ENCODE data around the gene ZRANB2. TPM values are rescaled to one million over a fixed set of nuclear protein-coding genes. Genes with fewer than 3 reads are reported as not detected.

ZRANB2 gene
- total RNA-seq, 1 experiment from 2014 or later, result 32.8 TPM

DNA sequence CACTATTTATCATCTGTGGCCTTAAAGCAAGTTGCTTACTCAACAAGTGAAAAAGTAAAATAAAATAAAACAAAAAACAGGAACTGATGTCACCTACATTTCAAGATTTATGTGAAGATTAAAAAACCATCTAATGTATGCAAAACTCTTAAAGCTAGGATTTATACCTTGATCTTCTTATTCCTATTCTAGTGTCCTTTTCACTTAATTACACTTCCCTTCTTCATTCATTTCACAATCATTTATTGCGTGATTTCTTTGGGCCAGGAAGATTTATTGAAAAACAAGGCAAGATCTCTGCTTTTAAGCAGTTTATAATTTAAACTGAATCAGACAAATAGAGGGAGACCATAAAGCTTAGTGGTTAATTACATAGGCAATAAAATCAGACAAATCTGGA lies 51.9 kb downstream of the ZRANB2 start:
- no peak for DNase-seq (ENCODE audit: low read depth)

DNA sequence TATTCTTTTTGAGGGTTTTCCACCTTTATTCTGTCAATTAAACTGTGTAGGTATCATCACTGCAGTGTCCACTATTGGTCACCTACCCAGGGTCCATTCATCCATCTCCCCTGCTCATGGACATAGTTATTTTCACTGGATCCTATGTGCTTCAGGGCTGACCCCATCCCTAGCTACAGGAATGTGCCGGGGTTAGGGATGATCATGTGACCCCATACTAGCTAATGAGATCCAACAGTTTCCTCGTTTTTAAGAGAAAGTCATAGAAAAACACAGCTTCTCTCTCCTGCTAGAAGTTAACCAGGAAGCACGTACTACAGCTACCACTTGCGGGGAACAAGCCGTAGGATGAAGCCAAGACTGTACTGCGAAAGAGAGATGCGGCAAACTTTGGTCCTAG lies 52.8 kb downstream of the ZRANB2 start:
- DNase-seq (ENCODE audit: low read depth), result no peak

DNA sequence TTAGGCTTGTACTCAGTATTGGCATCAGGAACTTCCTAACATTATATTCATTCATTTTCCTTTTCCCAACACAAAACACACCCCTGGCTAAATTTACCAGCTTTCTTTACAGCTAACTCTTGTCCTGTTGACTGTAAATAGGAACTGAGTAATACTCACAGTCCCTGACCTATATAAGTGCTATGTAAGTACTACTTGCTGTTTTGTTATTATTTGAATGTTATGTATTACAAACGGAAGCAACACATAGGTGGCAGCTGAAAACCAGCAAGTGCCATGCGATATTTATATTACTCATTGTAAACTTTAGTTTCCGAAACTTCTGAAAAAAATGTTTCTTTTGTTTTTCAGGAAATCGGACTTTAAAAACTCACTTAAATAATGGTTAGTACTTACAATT lies 54.7 kb downstream of the ZRANB2 start:
- no peak for DNase-seq (ENCODE audit: low read depth)

DNA sequence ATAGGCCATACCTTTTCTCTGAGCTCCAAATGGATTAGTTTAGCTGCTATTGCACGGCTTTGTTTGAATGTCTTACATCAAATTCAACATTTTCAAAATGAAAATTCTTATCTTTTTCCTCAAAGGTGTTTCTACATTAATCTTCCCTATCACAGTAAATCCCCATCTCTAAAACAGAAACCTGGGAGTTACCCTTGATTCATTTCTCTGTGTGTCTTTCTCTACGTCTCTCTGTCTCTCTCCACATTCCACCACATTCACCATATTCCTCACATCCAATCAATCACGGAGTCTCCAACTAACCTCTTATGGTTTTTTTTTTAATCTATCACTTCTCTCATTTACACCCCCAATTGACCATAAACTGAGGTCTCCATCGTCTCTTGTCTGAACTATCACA lies 57.3 kb downstream of the ZRANB2 start:
- no peak for DNase-seq (ENCODE audit: low read depth)

DNA sequence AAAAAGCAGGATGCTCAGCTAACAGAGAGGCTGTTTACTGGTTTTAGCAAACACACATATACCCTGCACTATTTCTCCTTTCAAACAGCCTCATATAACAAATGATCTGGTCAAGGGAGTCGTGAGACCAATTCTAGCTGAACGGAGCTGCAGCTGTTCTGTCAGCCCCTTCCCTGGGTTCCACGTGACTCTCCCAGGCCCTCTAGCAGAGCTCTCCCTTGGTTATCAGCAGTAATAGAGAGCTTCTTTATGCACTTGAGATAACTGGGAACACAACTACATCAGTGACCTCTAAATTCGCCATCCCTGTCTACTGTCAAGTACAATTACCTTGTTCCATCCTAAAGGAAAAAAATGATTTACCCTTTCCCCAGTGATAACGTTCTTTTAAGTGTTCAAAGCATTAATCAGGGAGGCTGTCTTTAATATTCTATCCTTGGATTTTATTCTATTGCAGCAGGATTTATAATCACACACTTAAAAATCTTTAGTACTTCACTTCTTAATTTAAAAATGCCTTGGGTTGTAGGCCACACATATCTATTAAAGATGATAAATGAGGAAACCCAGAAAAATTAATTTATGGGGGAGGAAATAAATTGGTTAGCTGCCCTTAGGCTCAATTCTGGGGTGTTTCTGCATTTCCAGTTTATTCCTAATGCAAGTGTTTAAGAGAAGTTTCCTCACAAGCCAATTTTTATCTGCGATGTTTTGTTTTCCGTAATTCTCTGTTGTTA lies 61.4 kb downstream of the ZRANB2 start:
- DNase-seq (ENCODE audit: low read depth), result no peak

DNA sequence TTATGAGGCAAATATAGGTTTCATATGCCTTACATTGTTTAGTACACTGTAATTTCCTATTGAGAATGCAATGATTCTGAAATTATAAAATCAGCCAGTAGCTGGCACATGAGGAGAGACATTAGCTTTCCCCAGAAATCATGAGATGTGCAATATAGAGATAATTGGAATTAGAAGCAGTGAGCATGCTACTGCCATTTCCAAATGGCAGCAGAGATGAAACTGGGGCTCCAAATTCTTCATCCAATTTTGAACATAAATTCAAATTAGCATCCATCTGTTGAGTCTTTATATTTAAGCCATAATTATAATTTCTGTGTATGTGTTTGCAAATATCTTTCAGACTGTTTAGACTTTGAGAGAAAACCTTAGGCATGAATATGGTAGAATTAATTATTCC lies 62.0 kb downstream of the ZRANB2 start:
- no peak for DNase-seq (ENCODE audit: low read depth)

DNA sequence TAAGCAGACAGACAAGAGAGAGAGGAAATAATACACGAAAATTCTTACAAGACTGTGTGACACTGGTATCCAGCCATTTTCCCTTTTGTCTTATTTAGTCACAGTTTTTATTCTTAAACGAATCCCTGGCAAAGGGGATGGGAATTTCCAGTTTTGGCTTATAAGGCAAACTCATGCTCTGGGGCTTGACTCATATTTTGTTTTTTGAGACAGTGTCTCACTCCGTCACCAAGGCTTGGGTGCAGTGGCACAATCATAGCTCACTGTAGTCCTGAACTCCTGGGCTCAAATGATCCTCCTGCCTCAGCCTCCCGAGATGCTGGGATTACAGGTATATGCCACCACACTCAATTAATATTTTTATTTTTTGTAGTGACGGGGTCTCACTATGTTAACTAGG lies 65.1 kb downstream of the ZRANB2 start:
- no peak for DNase-seq (ENCODE audit: low read depth)

DNA sequence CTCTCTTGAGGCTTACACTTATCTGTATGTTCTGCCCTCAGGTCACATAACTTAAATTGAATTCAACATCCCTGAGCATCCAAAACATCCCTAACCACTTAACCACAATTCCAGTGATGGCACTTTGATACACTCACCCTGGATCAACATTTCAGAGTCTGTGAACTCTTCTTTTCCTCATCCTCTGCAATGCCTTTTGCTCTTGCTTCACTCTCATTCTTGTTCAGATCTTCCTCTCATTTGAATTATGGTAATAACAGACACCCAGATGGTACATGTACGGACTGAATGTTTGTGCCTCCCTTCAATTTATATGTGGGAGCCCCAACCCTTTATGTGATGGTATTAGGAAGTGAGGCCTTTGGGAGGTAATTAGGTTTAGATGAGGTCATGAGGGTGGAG lies 66.7 kb downstream of the ZRANB2 start:
- DNase-seq (ENCODE audit: low read depth), result no peak

Other genes starting within 250 kb of the ZRANB2 start
- gene PTGER3, start 33.2 kb downstream of the ZRANB2 start, total RNA-seq (2014; rRNA removed), result not detected in 2 replicates

All from LHCN-M2 (cell line).